ENCODE data around the gene BMPER.

The BMPER gene

DNA sequence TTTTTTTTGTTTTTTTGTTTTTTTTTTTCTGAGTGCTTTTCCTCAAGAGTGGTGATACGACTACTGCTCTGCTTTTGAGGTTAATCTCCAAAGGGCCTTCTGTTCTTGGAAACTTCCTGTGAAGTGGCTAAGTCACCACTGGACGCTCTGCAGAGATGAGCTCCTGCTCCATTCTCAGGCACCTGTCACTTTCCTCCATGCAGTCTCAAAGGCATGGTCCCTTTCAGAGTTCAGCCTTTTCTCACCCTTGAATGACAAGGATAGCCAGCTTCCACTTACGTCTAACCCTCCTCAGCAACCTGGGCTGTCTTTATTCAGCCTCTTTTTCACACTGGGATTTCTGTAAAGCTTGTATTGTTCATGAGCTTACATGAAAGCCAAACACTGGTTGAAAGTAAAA, 65.8 kb downstream of the BMPER start:
- Histone ChIP-seq H3K4me3 (ENCODE audit: low read depth, low read length) (no peak overlapping the region), H3K36me3 (no peaks in the 10 kb centered on the region), H3K27ac (no peak overlapping the region), H3K9me3 (ENCODE audit: severe bottlenecking) (no peaks in the 10 kb centered on the region), H3K27me3 (ENCODE audit: insufficient read depth, low read depth, severe bottlenecking) (no peaks in the 10 kb centered on the region)
- peak; percentile 64 for DNase-seq
- TF ChIP-seq, protein P1, sequence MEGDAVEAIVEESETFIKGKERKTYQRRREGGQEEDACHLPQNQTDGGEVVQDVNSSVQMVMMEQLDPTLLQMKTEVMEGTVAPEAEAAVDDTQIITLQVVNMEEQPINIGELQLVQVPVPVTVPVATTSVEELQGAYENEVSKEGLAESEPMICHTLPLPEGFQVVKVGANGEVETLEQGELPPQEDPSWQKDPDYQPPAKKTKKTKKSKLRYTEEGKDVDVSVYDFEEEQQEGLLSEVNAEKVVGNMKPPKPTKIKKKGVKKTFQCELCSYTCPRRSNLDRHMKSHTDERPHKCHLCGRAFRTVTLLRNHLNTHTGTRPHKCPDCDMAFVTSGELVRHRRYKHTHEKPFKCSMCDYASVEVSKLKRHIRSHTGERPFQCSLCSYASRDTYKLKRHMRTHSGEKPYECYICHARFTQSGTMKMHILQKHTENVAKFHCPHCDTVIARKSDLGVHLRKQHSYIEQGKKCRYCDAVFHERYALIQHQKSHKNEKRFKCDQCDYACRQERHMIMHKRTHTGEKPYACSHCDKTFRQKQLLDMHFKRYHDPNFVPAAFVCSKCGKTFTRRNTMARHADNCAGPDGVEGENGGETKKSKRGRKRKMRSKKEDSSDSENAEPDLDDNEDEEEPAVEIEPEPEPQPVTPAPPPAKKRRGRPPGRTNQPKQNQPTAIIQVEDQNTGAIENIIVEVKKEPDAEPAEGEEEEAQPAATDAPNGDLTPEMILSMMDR (IDR thresholded peaks at IDR 0.05; ENCODE audit: low read depth, low read length) = no peak

DNA sequence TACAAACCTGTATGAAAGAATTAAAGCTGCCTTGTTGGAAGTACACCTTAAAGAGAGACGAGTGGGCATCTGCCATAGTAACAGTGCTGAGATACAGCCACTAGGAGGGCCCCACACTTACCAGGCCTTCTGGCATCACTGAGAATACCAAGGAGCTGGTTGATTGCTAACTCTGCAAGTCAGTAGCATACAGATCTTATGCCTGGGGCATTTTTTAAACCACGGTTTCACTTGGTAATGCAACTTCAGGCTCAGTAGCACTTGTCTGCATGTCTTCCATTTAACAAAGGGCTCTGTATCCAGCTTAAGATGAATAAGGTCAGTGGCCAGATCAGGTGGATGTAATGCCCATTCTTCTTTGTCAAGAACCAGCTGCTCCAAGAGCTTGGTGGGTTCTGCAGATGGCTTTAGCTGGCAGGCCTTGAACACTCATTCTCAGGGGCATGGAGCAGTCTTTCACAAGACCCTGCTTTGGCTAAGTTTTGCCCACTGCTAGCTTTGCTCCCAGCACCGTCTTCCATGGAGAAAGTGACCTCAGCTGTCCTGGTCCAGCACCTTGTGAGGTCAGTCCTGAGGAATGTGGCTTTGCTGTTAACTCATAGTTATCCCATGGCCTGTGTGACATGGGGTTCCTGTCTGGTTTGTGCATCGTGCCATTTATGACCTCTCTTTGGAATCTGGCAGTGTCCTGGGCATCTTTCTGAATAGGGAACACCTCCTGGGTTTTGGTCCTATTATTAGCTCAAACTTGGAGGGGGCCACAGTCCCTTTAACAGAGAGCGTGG, 68.1 kb downstream of the BMPER start:
- Histone ChIP-seq H3K36me3 (no peaks in the 10 kb centered on the region), H3K27ac (no peak overlapping the region), H3K4me3 (ENCODE audit: low read depth, low read length) (no peak overlapping the region), H3K27me3 (ENCODE audit: insufficient read depth, low read depth, severe bottlenecking) (no peaks in the 10 kb centered on the region), H3K9me3 (ENCODE audit: severe bottlenecking) (no peaks in the 10 kb centered on the region)
- TF ChIP-seq, protein P1 (IDR thresholded peaks at IDR 0.05; ENCODE audit: low read depth, low read length) = no peak
- DNase-seq = no peak

DNA sequence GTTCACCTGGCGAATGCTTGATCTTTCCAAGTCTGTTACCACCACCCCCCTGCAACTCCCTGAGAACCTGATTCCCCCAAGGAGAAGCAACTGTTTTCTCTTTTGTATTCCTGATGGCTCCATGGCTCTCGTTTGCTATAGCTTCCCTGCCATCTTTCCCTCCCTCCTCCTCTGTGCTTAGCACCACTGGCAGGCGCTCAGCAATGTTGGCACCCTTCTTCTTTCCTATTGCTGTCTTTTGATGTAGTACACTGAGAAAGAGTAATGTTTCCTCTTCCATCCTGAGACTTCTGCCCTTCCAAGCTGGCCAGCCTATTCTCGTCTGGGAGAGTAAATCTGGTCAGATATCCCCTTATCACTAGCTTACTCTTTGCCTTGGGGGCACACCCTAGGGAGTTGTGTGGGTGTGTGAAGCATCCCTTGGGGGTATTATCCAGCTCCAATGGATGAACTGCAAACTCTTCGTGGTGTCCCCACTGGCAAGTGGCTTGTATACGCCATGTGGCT, 74.0 kb downstream of the BMPER start:
- TF ChIP-seq, protein P1 (IDR thresholded peaks at IDR 0.05; ENCODE audit: low read depth, low read length) = no peak
- Histone ChIP-seq H3K36me3 (no peaks in the 10 kb centered on the region), H3K9me3 (ENCODE audit: severe bottlenecking) (no peaks in the 10 kb centered on the region), H3K27ac (no peak overlapping the region), H3K4me3 (ENCODE audit: low read depth, low read length) (no peak overlapping the region), H3K27me3 (ENCODE audit: insufficient read depth, low read depth, severe bottlenecking) (no peaks in the 10 kb centered on the region)
- no peak for DNase-seq

DNA sequence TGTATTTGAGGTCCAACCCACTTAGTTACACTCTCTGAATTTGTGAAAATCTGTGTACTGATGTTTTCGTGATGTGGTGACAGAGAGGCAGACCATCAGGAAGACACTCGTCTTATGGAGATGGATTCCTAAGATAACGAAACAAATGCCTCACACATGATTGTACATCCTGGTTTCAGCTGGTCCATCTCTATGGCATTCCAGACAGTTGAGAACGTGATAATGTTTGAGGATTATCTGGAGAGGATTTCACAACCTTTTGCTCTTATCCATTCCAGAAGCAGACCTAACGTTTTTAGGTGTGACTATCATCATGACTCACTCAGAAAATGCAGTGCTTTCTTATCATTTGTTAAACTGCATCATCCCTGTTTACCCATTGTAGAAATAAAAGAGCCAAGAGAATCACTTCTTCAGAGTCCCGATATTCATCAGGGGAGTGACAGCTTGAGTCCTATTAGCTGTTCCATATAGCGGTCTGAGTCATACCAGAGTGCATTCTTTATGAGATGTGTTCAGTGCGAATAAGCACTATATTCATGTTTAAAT, 74.5 kb downstream of the BMPER start:
- no peak overlapping the region for H3K4me3 ChIP-seq (ENCODE audit: low read depth, low read length)
- H3K36me3 ChIP-seq = no peaks in the 10 kb centered on the region
- DNase-seq = no peak
- TF ChIP-seq, protein P1 (IDR thresholded peaks at IDR 0.05; ENCODE audit: low read depth, low read length) = no peak
- no peaks in the 10 kb centered on the region for H3K9me3 ChIP-seq (ENCODE audit: severe bottlenecking)
- no peaks in the 10 kb centered on the region for H3K27me3 ChIP-seq (ENCODE audit: insufficient read depth, low read depth, severe bottlenecking)
- H3K27ac ChIP-seq = no peak overlapping the region

DNA sequence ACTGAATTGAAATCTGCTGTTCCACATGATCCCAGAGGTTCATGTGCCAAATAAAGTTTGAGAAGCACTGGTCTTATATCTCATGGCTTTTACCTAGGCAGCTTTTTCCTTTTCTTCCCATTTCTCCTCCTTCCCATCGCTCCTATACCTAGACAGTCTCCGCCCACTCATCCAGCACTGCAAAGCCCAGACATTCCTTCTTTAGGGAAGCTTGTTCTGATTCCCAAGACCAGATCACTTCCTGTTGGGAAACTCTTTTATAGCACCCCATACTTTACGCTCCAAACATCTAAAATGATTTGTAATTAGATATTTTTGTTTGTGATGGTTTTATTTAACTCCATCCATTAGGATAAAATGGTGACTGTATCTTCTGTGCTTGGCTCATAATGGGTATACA, 75.9 kb downstream of the BMPER start:
- H3K27me3 ChIP-seq (ENCODE audit: insufficient read depth, low read depth, severe bottlenecking) = no peaks in the 10 kb centered on the region
- TF ChIP-seq, protein P1 (IDR thresholded peaks at IDR 0.05; ENCODE audit: low read depth, low read length) = no peak
- no peak for DNase-seq
- no peak overlapping the region for H3K4me3 ChIP-seq (ENCODE audit: low read depth, low read length)
- no peaks in the 10 kb centered on the region for H3K36me3 ChIP-seq
- H3K9me3 ChIP-seq (ENCODE audit: severe bottlenecking) = no peaks in the 10 kb centered on the region
- no peak overlapping the region for H3K27ac ChIP-seq
